ENCODE data around the gene CDK14.

CDK14 gene

DNA sequence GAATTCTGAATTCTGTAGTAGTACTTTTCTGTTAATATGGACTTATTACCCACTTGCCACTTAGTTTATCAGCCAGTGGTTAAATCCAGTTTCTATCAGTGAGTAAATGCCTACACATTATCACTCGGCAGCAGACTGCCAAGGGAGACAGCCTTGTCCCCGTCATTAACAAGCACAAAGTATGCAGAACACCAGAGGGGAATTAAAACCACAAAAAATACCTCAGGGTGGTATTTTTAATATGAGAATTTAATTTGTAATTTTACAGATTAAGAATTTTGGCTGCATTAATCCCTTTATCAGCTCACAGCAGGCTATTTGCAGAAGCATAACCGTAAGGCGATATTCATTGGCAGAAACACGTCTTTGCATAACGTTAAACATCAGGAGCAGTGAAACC is 518.1 kb downstream of the CDK14 start:
- H3K4me1 Mint-ChIP-seq, result no peaks in the 10 kb centered on the region
- H3K36me3 Mint-ChIP-seq, result no peaks in the 10 kb centered on the region
- H3K9me3 Mint-ChIP-seq, result no peaks in the 10 kb centered on the region

DNA sequence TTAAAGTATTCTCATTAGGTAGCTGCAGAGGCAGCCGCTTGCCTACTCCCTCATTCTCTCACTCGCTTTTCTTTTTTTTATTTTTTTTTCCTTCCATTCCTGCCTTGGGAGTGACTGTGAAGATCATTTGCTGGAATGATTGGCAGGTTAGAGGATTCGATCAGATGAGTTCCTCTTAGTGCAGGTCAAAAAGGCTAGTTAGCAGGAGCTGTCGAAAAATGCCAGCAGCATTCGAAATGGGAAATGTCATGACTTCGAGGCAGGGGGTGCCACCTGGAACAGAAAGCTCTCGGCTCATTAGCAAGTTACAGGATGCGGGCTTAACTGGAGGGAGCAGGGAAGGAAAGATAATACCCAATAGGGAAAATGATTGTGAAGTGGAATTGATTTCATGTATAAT is 530.6 kb downstream of the CDK14 start:
- no peak overlapping the region for H3K27ac Mint-ChIP-seq
- H3K27me3 Mint-ChIP-seq, result no peaks in the 10 kb centered on the region
- H3K9me3 Mint-ChIP-seq, result no peaks in the 10 kb centered on the region
- no peaks in the 10 kb centered on the region for H3K36me3 Mint-ChIP-seq
- H3K4me1 Mint-ChIP-seq, result no peaks in the 10 kb centered on the region
- H3K4me3 Mint-ChIP-seq, result no peak overlapping the region

More for the DNA sequence above, 518.1 kb downstream of the CDK14 start:
- Mint-ChIP-seq H3K27me3 (no peaks in the 10 kb centered on the region), H3K4me3 (no peak overlapping the region), H3K27ac (no peak overlapping the region)

DNA sequence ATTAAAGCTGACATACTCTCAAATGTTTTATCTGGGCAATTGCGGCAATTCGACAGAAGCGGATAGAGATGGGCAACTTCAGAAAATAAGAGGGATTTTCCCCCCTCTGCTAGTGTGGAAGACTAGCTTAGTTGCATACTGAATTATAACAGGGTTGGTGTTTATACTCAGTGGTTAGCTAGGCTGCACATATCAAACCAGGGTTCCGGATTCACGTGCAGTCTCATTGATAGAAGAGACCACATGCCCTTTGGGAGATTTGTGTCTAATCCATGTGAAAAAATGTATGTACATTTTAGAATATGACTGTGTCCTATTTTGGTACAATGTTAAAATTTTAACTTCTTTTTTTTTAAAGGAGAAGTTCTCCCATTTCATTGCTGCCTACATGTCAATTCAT is 531.2 kb downstream of the CDK14 start:
- Mint-ChIP-seq H3K4me3 (no peak overlapping the region), H3K27ac (no peak overlapping the region), H3K4me1 (no peaks in the 10 kb centered on the region), H3K27me3 (no peaks in the 10 kb centered on the region), H3K36me3 (no peaks in the 10 kb centered on the region), H3K9me3 (no peaks in the 10 kb centered on the region)

DNA sequence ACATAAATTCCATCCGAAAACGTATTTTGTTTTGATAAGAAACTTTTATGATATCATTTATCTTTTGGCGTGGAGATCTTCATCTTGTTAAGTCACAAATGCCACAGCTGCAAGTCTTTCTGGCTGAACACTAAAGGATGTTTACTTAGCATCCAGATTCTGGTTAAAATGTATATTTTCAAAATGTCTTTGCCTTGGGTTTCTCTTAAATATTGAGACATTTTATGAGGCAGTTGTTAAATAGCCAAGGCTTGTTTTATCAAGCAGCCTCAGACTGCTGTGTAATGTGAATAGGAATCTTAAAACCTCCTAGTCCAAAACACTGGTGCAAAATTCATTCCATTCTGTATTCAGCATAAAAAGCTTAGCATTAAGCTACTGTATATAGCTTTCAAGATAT is 531.8 kb downstream of the CDK14 start:
- Mint-ChIP-seq H3K4me3 (no peak overlapping the region), H3K4me1 (no peaks in the 10 kb centered on the region), H3K9me3 (no peaks in the 10 kb centered on the region), H3K27me3 (no peaks in the 10 kb centered on the region), H3K36me3 (no peaks in the 10 kb centered on the region), H3K27ac (no peak overlapping the region)

DNA sequence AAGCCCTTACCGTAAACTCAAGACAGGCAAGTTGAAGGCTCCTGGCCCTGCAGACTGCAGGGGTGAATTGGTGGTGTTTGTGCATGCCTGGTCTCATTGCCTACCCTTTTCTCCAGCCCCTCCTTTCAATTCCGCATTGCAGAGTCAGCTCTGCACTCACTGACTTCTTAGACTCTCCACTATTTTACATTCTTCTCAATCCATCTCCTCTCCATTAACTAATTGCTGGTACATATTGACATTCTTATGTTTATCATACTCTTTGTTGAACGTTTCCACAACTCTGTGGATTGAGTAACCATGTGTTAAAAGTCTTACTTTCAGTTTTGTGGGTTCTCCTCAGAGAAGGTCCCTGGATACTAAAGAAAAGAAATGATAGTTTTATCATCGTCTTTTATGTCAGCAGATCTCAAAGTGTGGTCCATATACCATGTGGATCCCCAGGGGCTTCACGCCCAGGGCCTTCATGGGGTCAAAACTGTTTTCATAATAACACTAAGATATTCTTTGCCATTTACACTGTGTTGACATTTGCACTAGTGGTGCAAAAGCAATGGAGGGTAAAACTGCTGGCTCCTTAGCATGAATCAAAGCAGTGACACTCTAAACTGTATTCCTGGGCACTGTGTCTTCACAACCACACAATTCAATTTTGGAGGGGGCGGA is 532.7 kb downstream of the CDK14 start:
- H3K36me3 Mint-ChIP-seq, result no peaks in the 10 kb centered on the region
- no peak overlapping the region for H3K4me3 Mint-ChIP-seq
- H3K27ac Mint-ChIP-seq, result no peak overlapping the region
- H3K27me3 Mint-ChIP-seq, result no peaks in the 10 kb centered on the region
- H3K9me3 Mint-ChIP-seq, result no peaks in the 10 kb centered on the region
- H3K4me1 Mint-ChIP-seq, result no peaks in the 10 kb centered on the region

DNA sequence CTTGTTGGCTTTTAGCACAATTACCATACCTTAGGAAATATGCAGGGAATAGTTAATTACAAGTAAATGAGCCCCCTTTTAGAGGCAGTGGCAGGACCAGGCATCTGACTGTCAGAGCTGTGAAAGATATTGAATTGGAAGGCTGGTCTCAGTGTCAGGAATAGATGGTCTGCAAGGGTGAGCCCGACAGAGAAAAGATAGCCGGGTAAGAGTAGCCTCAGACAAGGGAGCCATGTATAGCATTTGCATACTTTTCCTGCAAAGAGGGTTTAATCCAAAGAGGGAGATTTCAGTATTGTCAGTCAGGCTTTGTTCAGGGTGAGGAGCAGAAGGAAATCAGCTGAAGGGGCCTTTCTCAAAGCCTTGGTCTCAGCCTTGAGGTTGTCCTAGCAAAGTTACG is 539.2 kb downstream of the CDK14 start:
- H3K27me3 Mint-ChIP-seq, result peaks cover 5% of the 10 kb centered on the region
- no peaks in the 10 kb centered on the region for H3K9me3 Mint-ChIP-seq
- no peak overlapping the region for H3K4me3 Mint-ChIP-seq
- H3K36me3 Mint-ChIP-seq, result no peaks in the 10 kb centered on the region
- H3K27ac Mint-ChIP-seq, result no peak overlapping the region
- no peaks in the 10 kb centered on the region for H3K4me1 Mint-ChIP-seq

DNA sequence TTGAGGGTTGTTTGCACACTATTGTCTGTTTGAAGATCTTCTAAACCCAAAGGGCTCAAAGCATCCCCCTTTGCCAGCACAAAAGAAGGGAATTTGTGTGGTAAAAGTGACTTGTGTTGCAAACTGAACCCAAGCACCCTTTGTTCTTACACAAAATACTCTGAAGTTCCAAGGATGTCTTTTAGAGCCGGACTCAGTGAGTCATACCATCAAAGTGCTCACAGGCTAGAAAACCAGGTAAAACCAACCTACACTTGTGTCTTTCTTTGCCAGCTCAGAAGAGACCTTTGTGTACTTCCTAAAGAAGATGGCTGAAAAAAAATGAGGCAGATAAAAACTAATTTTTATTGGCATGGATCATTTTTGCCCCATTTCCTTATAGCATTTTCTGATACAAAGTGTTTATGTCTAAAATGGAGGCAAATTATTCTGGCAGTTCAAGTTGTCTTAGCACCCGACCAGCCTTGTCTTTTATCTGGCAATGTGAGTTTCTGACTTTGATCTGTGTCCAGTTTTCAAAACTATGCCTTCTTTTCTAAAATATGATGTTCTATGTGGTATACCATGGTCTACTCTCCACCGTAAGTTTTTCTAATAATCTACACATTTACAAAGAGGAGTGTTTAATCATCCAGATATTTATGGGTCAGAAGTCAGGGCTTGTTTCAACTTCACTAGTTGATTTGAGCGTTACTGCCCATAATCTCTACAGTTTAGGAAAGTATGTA is 539.7 kb downstream of the CDK14 start:
- peaks cover 7% of the 10 kb centered on the region for H3K27me3 Mint-ChIP-seq
- no peaks in the 10 kb centered on the region for H3K36me3 Mint-ChIP-seq
- no peaks in the 10 kb centered on the region for H3K9me3 Mint-ChIP-seq
- H3K27ac Mint-ChIP-seq, result no peak overlapping the region
- no peaks in the 10 kb centered on the region for H3K4me1 Mint-ChIP-seq
- H3K4me3 Mint-ChIP-seq, result no peak overlapping the region

DNA sequence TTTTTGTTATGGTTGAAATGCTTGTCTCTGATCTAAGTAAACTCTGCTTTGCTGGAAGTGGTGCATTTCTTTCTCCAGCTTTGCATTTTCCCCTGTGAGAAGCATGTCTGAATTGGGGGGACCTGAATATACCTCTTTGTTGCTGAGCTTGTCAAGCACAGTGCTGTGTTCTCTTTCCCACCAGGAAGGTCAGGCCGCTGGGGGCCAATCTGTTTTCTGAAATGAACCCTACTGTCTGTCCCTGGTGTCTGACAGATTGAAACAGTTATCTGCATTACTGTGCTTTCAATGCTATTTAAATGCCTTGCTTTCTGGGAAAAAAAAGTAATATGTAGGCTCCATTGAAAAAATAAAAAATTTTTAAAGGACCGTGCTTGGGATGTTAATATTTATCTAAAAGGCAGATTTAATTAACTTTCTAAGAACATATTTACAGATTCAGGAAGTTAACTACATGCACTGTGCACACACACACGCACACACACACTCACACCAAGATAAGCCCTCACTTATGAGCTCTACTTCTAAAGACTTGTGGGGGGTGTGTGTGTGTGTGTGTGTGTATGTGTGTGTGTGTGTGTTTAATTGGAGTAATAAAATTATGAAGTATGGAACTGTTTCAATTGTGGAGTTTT is 541.1 kb downstream of the CDK14 start:
- Mint-ChIP-seq H3K9me3 (no peaks in the 10 kb centered on the region), H3K27ac (no peak overlapping the region), H3K4me3 (no peak overlapping the region), H3K4me1 (no peaks in the 10 kb centered on the region), H3K27me3 (peaks cover 7% of the 10 kb centered on the region), H3K36me3 (no peaks in the 10 kb centered on the region)

DNA sequence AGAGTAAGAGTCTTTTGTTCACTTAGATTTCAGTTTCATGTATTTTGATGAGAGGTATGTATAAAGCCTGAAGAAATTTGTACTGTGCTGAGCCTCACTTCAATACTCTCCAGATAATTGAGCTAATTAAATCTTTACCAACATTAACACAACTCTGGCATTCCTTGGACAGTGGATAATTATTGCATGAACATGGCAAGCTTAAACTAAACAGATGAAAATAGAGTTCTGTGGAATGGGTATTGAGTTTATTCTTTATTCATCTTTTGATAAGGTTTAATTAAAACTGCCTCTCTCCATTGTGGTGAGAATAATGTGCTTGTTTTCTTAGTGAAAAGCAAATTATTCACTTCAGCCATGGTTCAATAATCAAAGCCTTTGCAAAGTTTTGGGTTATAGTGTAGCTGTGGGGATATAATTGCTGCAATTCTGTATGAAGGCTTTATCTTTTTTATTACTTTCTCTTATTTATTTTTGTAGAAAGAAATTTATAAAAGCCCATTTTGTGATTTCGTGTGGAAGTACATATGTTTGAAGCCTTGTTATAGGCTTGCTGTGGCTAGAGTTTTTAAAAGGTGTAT is 541.8 kb downstream of the CDK14 start:
- peaks cover 7% of the 10 kb centered on the region for H3K27me3 Mint-ChIP-seq
- H3K27ac Mint-ChIP-seq, result no peak overlapping the region
- no peaks in the 10 kb centered on the region for H3K4me1 Mint-ChIP-seq
- no peaks in the 10 kb centered on the region for H3K36me3 Mint-ChIP-seq
- H3K9me3 Mint-ChIP-seq, result no peaks in the 10 kb centered on the region
- H3K4me3 Mint-ChIP-seq, result no peak overlapping the region

DNA sequence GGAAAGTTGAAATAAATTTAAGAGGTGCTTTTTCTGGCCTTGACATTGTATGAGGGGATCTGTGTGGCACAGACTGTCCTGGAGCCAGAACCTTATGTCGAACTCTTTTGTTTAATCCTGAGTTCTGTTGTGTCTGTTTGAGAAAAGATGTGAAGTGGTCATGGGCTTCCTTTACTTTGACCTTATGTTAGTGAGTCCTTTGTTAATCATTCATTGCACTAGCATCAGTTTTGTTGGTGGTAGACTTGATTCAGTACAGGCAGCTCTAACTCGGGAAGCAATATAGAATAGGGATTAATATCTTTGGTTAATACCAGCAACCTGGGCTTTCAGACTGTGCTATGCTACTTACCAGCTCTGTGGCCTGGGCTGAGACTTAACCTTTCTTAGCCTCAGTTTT is 544.2 kb downstream of the CDK14 start:
- no peaks in the 10 kb centered on the region for H3K36me3 Mint-ChIP-seq
- no peak overlapping the region for H3K4me3 Mint-ChIP-seq
- H3K9me3 Mint-ChIP-seq, result no peaks in the 10 kb centered on the region
- H3K27me3 Mint-ChIP-seq, result peaks cover 6% of the 10 kb centered on the region
- H3K27ac Mint-ChIP-seq, result no peak overlapping the region
- H3K4me1 Mint-ChIP-seq, result no peaks in the 10 kb centered on the region

DNA sequence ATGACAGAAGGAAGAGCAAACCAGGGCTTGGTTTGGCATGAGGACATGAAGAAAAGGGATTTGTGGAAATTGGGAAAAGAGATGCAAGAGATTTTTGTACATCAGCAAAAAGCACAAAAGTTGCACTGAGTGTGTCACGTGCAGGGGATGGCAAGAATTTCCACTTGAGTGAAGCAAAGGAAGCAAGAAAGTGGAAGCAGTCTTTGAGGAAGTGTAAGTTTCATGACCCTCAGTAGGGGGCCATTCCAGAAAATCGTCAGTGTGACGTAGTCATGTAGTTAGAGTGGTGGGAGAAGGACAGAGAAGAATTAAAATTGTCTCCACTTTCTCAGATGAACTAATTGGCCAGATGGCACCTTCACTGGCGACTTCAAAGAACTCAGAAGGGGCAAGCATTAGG is 544.9 kb downstream of the CDK14 start:
- H3K36me3 Mint-ChIP-seq, result no peaks in the 10 kb centered on the region
- H3K4me3 Mint-ChIP-seq, result no peak overlapping the region
- H3K4me1 Mint-ChIP-seq, result no peaks in the 10 kb centered on the region
- H3K27me3 Mint-ChIP-seq, result peaks cover 6% of the 10 kb centered on the region
- no peak overlapping the region for H3K27ac Mint-ChIP-seq
- no peaks in the 10 kb centered on the region for H3K9me3 Mint-ChIP-seq

DNA sequence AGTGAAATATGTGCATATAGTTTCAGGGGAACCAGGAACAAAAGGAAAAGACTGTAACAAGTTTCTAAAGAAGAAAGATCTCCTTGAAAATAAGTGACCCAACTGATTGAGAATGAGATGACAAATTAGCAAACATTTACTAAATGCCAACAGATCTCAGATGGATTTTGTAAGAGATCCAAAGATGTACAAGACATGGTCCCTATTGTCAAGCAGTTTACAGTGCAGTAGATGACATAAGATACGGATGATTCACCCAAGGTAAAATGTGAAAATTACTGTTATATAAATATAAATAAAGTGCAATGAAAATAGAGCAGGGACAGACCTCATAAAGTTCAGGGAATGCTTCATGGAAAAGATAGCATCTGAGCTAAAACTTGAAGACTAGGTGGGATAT is 546.6 kb downstream of the CDK14 start:
- H3K27me3 Mint-ChIP-seq, result peaks cover 6% of the 10 kb centered on the region
- no peaks in the 10 kb centered on the region for H3K9me3 Mint-ChIP-seq
- H3K4me1 Mint-ChIP-seq, result no peaks in the 10 kb centered on the region
- no peak overlapping the region for H3K4me3 Mint-ChIP-seq
- H3K27ac Mint-ChIP-seq, result no peak overlapping the region
- H3K36me3 Mint-ChIP-seq, result no peaks in the 10 kb centered on the region

DNA sequence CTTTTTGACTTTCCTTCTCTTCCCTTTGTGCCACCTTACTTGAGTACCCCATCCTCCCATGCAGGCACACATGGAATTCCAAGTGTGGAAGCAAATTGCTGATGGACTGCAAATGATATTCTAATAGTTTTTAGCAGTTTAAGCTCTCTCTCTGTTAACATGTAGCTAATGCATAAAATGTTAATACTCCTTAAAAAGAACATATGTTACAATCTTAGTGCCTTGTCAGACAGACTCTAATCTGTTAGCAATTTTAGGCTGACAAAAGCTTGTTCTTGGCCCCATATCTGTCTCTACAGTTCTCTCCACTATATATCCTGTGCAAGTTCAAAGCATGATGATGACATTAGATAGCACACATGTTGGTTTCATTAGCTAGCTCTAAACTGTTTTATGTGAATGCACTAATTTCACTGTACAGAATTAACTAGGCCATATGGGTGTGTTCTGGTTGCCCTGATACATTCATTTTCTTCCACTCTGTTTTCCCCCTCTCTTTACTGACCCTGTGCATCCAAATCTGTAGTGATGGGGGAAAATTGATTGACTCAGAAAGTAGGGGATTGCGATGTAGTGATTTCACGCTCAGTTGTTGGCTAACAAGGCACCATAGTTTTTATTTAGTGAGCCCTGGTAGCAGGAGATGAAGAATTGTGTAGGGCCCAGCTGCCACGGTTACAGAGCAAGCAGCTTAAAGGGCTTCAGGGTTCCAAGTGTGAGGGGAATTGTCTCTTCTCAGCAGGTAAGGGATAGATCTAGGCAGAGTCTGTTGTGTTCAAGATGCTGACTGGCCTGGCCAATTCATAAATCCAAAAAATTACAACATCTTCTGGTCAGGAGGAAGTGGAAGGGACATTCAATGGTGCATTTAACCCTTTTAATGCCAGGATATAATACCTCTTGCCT is 553.5 kb downstream of the CDK14 start:
- no peak overlapping the region for H3K27ac Mint-ChIP-seq
- no peaks in the 10 kb centered on the region for H3K36me3 Mint-ChIP-seq
- no peaks in the 10 kb centered on the region for H3K27me3 Mint-ChIP-seq
- H3K4me3 Mint-ChIP-seq, result no peak overlapping the region
- H3K4me1 Mint-ChIP-seq, result no peaks in the 10 kb centered on the region
- no peaks in the 10 kb centered on the region for H3K9me3 Mint-ChIP-seq

DNA sequence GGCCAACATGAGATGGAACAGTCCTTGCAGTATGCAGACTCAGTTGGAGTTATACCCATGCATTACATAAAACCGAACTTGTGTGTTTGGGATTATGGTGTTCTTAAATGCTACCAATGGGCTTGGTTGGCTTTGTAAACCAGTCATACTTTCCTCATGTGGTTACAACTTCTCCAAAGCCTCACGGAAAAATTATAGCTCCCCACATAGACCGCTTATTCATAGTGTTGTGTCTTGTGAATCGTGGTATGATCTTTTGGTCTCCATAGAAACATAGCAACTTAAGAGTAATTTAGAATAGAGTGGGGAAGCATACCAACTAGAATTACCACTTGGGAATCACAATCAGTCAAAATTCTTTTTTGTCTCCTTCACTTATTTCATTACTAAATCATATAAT is 555.8 kb downstream of the CDK14 start:
- H3K4me1 Mint-ChIP-seq, result no peaks in the 10 kb centered on the region
- H3K36me3 Mint-ChIP-seq, result no peaks in the 10 kb centered on the region
- no peaks in the 10 kb centered on the region for H3K9me3 Mint-ChIP-seq
- no peak overlapping the region for H3K27ac Mint-ChIP-seq
- no peak overlapping the region for H3K4me3 Mint-ChIP-seq
- H3K27me3 Mint-ChIP-seq, result no peaks in the 10 kb centered on the region
